Measurements from ENCODE around the gene PPP2R1B.

- TF ChIP-seq CTCF (IDR thresholded peaks at IDR 0.05; ENCODE audit: poor library complexity, severe bottlenecking) (no peak), POLR2AphosphoS5 (IDR thresholded peaks at IDR 0.05) (no peak), REST (IDR thresholded peaks at IDR 0.05; ENCODE audit: borderline replicate concordance) (no peak), TAF1 (IDR thresholded peaks at IDR 0.05; ENCODE audit: low read depth) (no peak), RAD21 (conservative IDR thresholded peaks at IDR 0.05) (no peak), EP300 (conservative IDR thresholded peaks at IDR 0.05; ENCODE audit: poor library complexity, severe bottlenecking) (no peak)
Measured at GRCh38 chr11:111691741-111692140, 74.4 kb downstream of the PPP2R1B start.

All from neural cell (in vitro differentiated cells).